ENCODE data around the gene DLG2. TPM values are rescaled to one million over a fixed set of nuclear protein-coding genes. Genes with fewer than 3 reads are reported as not detected.

DLG2 gene
- total and polyA plus RNA-seq, 7 donors: 0.23 to 5.3 (median 3.4) TPM

GRCh38 chr11:83881428-83881827 lies 1745.7 kb downstream of the DLG2 start:
- Histone ChIP-seq H3K36me3 (ENCODE audit: insufficient read depth in 1 of 2, low read depth in 1 of 2) (no peaks in the 10 kb centered on the region), H3K4me1 (no peaks in the 10 kb centered on the region), H3K27ac (no peak overlapping the region), H3K27me3 (ENCODE audit: insufficient read depth in 3 of 3, low read length in 2 of 3) (peaks cover 0 to 2% (median 0%) of the 10 kb centered on the region in 3 donors), H3K9me3 (no peaks in the 10 kb centered on the region), H3K4me3 (no peak overlapping the region)
- DNase-seq (no peak), ATAC-seq (no peak)
- intact Hi-C loops (cut with DNase I): no loop called here
- no peak for TF ChIP-seq CTCF (IDR thresholded peaks at IDR 0.05)
- 87 to 100% (median 96%) methylated on average over 1 of the region's 1 CpG for WGBS, 3 donors

- Histone ChIP-seq H3K4me1 (no peaks in the 10 kb centered on the region), H3K27ac (no peak overlapping the region), H3K9me3 (no peaks in the 10 kb centered on the region), H3K4me3 (no peak overlapping the region), H3K27me3 (ENCODE audit: insufficient read depth in 3 of 3, low read length in 2 of 3) (no peaks in the 10 kb centered on the region), H3K36me3 (ENCODE audit: insufficient read depth in 1 of 2, low read depth in 1 of 2) (no peaks in the 10 kb centered on the region)
- ATAC-seq (no peak), DNase-seq (no peak)
- intact Hi-C loops (cut with DNase I): no loop called here
- no peak for TF ChIP-seq CTCF (IDR thresholded peaks at IDR 0.05)
Observed at GRCh38 chr11:83871054-83871453, 1756.1 kb downstream of the DLG2 start.

- TF ChIP-seq CTCF (IDR thresholded peaks at IDR 0.05): no peak
- Histone ChIP-seq H3K27me3 (ENCODE audit: insufficient read depth in 3 of 3, low read length in 2 of 3) (no peaks in the 10 kb centered on the region), H3K27ac (no peak overlapping the region), H3K4me1 (no peaks in the 10 kb centered on the region), H3K36me3 (ENCODE audit: insufficient read depth in 1 of 2, low read depth in 1 of 2) (no peaks in the 10 kb centered on the region), H3K9me3 (no peaks in the 10 kb centered on the region), H3K4me3 (no peak overlapping the region)
- intact Hi-C loops (cut with DNase I): no loop called here
- ATAC-seq (no peak), DNase-seq (no peak)
- WGBS, 3 donors: 92 to 93% (median 93%) methylated on average over 5 of the region's 5 CpGs
Observed at GRCh38 chr11:83866655-83867054, 1760.5 kb downstream of the DLG2 start.

- intact Hi-C loops (cut with DNase I): no loop called here
- H3K9me3 ChIP-seq: no peaks in the 10 kb centered on the region
- H3K27ac ChIP-seq: no peak overlapping the region
- no peak for ATAC-seq
- DNase-seq: no peak
- H3K27me3 ChIP-seq (ENCODE audit: insufficient read depth in 3 of 3, low read length in 2 of 3): no peaks in the 10 kb centered on the region
- no peak overlapping the region for H3K4me3 ChIP-seq
- no peak for TF ChIP-seq CTCF (IDR thresholded peaks at IDR 0.05)
- no peaks in the 10 kb centered on the region for H3K4me1 ChIP-seq
- WGBS, 3 donors: 87 to 90% (median 87%) methylated on average over 4 of the region's 4 CpGs
- H3K36me3 ChIP-seq (ENCODE audit: insufficient read depth in 1 of 2, low read depth in 1 of 2): no peaks in the 10 kb centered on the region
Observed at GRCh38 chr11:83865636-83866461, 1761.3 kb downstream of the DLG2 start.
